BLaER1 treated with 17β-estradiol and CSF1 and Interleukin-3, amounts not matched to agents 10 nM and 100 nM (cell line): Measurements from ENCODE around the gene RAB5IF.

Experiments
- H3K27ac ChIP-seq, 11 experiments: shearing (Covaris generic); formaldehyde crosslinking; 2 replicates each; pipeline ENCODE4 v1.8.1; 2022
- H3K27me3 ChIP-seq, 11 experiments: shearing (Covaris generic); formaldehyde crosslinking; 2 replicates each; pipeline ENCODE4 v1.8.1; 2022
- H3K36me3 ChIP-seq, 11 experiments: shearing (Covaris generic); formaldehyde crosslinking; 2 replicates each; pipeline ENCODE4 v1.8.1; 2022
- H3K4me1 ChIP-seq, 10 experiments: shearing (Covaris generic); formaldehyde crosslinking; 2 replicates each; pipeline ENCODE4 v1.8.1; 2022
- H3K4me2 ChIP-seq, 11 experiments: shearing (Covaris generic); formaldehyde crosslinking; 2 replicates each; pipeline ENCODE4 v1.8.1; 2022
- H3K4me3 ChIP-seq, 10 experiments: shearing (Covaris generic); formaldehyde crosslinking; 2 replicates each; pipeline ENCODE4 v1.8.1; 2022
- H3K9ac ChIP-seq, 11 experiments: shearing (Covaris generic); formaldehyde crosslinking; 2 replicates each; pipeline ENCODE4 v1.8.1; 2022
- H3K9me3 ChIP-seq, 11 experiments: shearing (Covaris generic); formaldehyde crosslinking; replicated peaks in 1 of 11; 2 replicates each; pipeline ENCODE4 v1.8.1; 2022
- H4K20me1 ChIP-seq, 11 experiments: shearing (Covaris generic); formaldehyde crosslinking; 2 replicates each; pipeline ENCODE4 v1.8.1; 2022
- Cebpa-rat ChIP-seq, 11 experiments: shearing (Covaris generic); IDR thresholded peaks; 2 replicates each; pipeline ENCODE4 v1.8.1; 2022

RAB5IF gene

GRCh38 chr20:36655004-36655403 is 49.4 kb downstream of the RAB5IF start:
- Histone ChIP-seq H3K9ac (no peak overlapping the region), H3K4me3 (no peak overlapping the region), H3K9me3 (no peaks in the 10 kb centered on the region), H3K36me3 (peaks cover 10 to 76% (median 33%) of the 10 kb centered on the region in 11 experiments; a peak in 20 of 22 replicates), H3K4me1 (peaks cover 7 to 13% (median 10%) of the 10 kb centered on the region in 10 experiments; a peak in 17 of 20 replicates), H3K4me2 (no peak overlapping the region), H3K27me3 (no peaks in the 10 kb centered on the region), H3K27ac (no peak overlapping the region), H4K20me1 (peaks cover 0 to 9% (median 0%) of the 10 kb centered on the region in 11 experiments; a peak in 3 of 22 replicates)
- no peak for TF ChIP-seq Cebpa-rat (IDR thresholded peaks at IDR 0.05)

- H3K4me3 ChIP-seq = no peak overlapping the region
- H3K4me1 ChIP-seq = peaks cover 7 to 13% (median 10%) of the 10 kb centered on the region in 10 experiments; a peak in 17 of 20 replicates
- H3K4me2 ChIP-seq = no peak overlapping the region
- H3K9me3 ChIP-seq = no peaks in the 10 kb centered on the region
- no peak overlapping the region for H3K27ac ChIP-seq
- no peaks in the 10 kb centered on the region for H3K27me3 ChIP-seq
- H3K9ac ChIP-seq = no peak overlapping the region
- no peak for TF ChIP-seq Cebpa-rat (IDR thresholded peaks at IDR 0.05)
- H3K36me3 ChIP-seq = peaks cover 12 to 81% (median 29%) of the 10 kb centered on the region in 11 experiments; a peak in 21 of 22 replicates
- H4K20me1 ChIP-seq = peaks cover 0 to 9% (median 0%) of the 10 kb centered on the region in 11 experiments; a peak in 3 of 22 replicates
Measured at GRCh38 chr20:36656733-36657132, 51.2 kb downstream of the RAB5IF start.

GRCh38 chr20:36658300-36658699 is 52.7 kb downstream of the RAB5IF start:
- Histone ChIP-seq H3K27me3 (no peaks in the 10 kb centered on the region), H3K27ac (no peak overlapping the region), H3K36me3 (peaks cover 7 to 76% (median 26%) of the 10 kb centered on the region in 11 experiments; a peak in 20 of 22 replicates), H3K4me2 (peak overlapping the region; percentile 15 to 51 (median 35); a peak in 14 of 22 replicates), H3K9me3 (no peaks in the 10 kb centered on the region), H3K4me3 (no peak overlapping the region), H3K4me1 (peaks cover 9 to 23% (median 12%) of the 10 kb centered on the region in 10 experiments; a peak in 18 of 20 replicates), H4K20me1 (peaks cover 0 to 9% (median 0%) of the 10 kb centered on the region in 11 experiments; a peak in 3 of 22 replicates), H3K9ac (no peak overlapping the region)
- no peak for TF ChIP-seq Cebpa-rat (IDR thresholded peaks at IDR 0.05)
